Measurements from ENCODE around the gene SHOC2.

Gene SHOC2

GRCh38 chr10:110995301-110995700 is 75.9 kb downstream of the SHOC2 start:
- no peak for TF ChIP-seq CTCF (IDR thresholded peaks at IDR 0.05)
- DNase-seq (ENCODE audit: low spot score): no peak
- Histone ChIP-seq H3K27ac (no peak overlapping the region), H3K4me3 (no peak overlapping the region)

GRCh38 chr10:110996256-110996655 is 76.9 kb downstream of the SHOC2 start:
- no peak overlapping the region for H3K27ac ChIP-seq
- TF ChIP-seq CTCF (IDR thresholded peaks at IDR 0.05): no peak
- no peak overlapping the region for H3K4me3 ChIP-seq
- DNase-seq (ENCODE audit: low spot score): no peak

DNA sequence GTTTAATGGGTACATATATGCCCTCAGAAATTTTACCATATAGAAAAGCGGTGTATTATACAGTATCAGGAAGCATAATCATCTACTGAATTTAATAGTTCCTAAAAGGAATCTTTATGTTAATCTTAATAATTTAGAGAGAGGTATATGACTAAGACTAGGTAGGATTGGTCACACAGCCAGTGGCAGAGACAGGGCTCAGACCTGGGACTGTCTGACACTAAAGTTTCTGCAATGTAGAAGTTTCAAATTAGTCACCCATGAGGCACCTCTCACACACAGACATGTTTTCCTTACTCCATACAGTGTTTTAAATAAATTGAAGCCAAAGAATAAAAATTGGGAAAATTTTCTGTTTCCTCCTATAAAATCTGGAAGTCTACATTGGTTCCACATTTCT is 84.6 kb downstream of the SHOC2 start:
- Histone ChIP-seq H3K27ac (no peak overlapping the region), H3K4me3 (no peak overlapping the region)
- no peak for TF ChIP-seq CTCF (IDR thresholded peaks at IDR 0.05)
- no peak for DNase-seq (ENCODE audit: low spot score)

- DNase-seq (ENCODE audit: low spot score): no peak
- Histone ChIP-seq H3K4me3 (no peak overlapping the region), H3K27ac (no peak overlapping the region)
- TF ChIP-seq CTCF (IDR thresholded peaks at IDR 0.05): no peak
Observed at GRCh38 chr10:111007486-111007885, 88.1 kb downstream of the SHOC2 start.

- no peak for DNase-seq (ENCODE audit: low spot score)
- no peak overlapping the region for H3K4me3 ChIP-seq
- no peak for TF ChIP-seq CTCF (IDR thresholded peaks at IDR 0.05)
- H3K27ac ChIP-seq: no peak overlapping the region
Observed at GRCh38 chr10:111015181-111015580, 95.8 kb downstream of the SHOC2 start.

DNA sequence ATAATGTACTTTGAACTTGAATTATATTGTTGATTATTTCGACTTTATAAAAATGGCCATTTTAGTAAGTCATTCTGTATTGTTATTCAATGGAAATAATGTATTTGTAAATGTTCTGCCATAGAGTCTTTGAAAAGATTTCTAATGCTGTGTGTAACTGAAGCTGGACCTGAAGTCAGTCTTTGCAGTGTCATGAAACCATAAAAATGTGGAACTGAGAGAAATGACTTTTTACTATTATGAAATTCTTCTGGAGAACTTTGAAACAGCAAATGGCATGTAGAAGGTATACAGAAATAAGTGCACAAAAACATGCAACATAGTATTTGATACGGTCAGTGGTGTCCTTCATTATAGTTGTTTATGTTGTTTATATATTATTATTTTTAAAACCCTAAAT is 97.7 kb downstream of the SHOC2 start:
- Histone ChIP-seq H3K4me3 (no peak overlapping the region), H3K27ac (no peak overlapping the region)
- DNase-seq (ENCODE audit: low spot score): no peak
- TF ChIP-seq CTCF (IDR thresholded peaks at IDR 0.05): no peak

- no peak for DNase-seq (ENCODE audit: low spot score)
Observed at GRCh38 chr10:111018021-111018420, 98.6 kb downstream of the SHOC2 start.

More at GRCh38 chr10:111018021-111018420, 98.6 kb downstream of the SHOC2 start:
- Histone ChIP-seq H3K27ac (no peak overlapping the region), H3K4me3 (no peak overlapping the region)
- no peak for TF ChIP-seq CTCF (IDR thresholded peaks at IDR 0.05)

Measured in coronary artery (tissue), 2 donors.